SU-DHL-6 (cell line): ENCODE measurements around the gene PDE1C.

ENCODE experiments used
- H2AFZ ChIP-seq: fragments of 200-600 bp; sonication (generic); 2 replicates; pipeline ENCODE4 v1.6.1; 2014; ENCODE audit warnings: low read depth, mild to moderate bottlenecking, moderate library complexity, mixed read lengths, antibody characterized with exemption, low read length; ENCODE audit not compliant: severe bottlenecking
- H3F3A ChIP-seq: fragments of 200-600 bp; shearing (Covaris generic); 2 replicates; pipeline ENCODE4 v1.6.0; 2016; ENCODE audit warnings: antibody characterized with exemption, mild to moderate bottlenecking; ENCODE audit not compliant: insufficient read depth
- H3K27ac ChIP-seq: fragments of 200-600 bp; sonication (generic); 2 replicates; pipeline ENCODE4 v1.5.1; 2016; ENCODE audit warnings: low read depth, mild to moderate bottlenecking, low read length, moderate library complexity, mixed read lengths
- H3K27me3 ChIP-seq: fragments of 200-600 bp; sonication (generic), shearing (Covaris generic); 2 replicates; pipeline ENCODE4 v1.6.0; 2014; ENCODE audit warnings: mild to moderate bottlenecking, low read length
- H3K36me3 ChIP-seq: fragments of 200-600 bp; sonication (generic); 2 replicates; pipeline ENCODE4 v1.6.1; 2014; ENCODE audit warnings: mild to moderate bottlenecking, low read length, mixed read lengths
- H3K4me2 ChIP-seq: fragments of 300-600, 200-600 bp; shearing (Covaris generic), sonication (generic); 2 replicates; pipeline ENCODE4 v1.6.0; 2014; ENCODE audit warnings: low read length, low read depth, mild to moderate bottlenecking; ENCODE audit not compliant: poor library complexity, severe bottlenecking
- H3K4me3 ChIP-seq: fragments of 200-600 bp; sonication (generic); 2 replicates; pipeline ENCODE4 v1.5.1; 2014; ENCODE audit warnings: antibody characterized with exemption, low read length, mild to moderate bottlenecking, mixed read lengths; ENCODE audit not compliant: insufficient read depth, poor library complexity, severe bottlenecking
- H3K79me2 ChIP-seq: fragments of 200-600 bp; sonication (generic); 2 replicates; pipeline ENCODE4 v1.6.1; 2014; ENCODE audit warnings: mild to moderate bottlenecking, low read length, moderate library complexity; ENCODE audit not compliant: insufficient read depth
- H3K9ac ChIP-seq: fragments of 200-600 bp; sonication (generic); 2 replicates; pipeline ENCODE4 v1.7.0; 2014; ENCODE audit warnings: mild to moderate bottlenecking, low read length
- H3K9me2 ChIP-seq: fragments of 200-600 bp; sonication (generic); replicated peaks from 2 replicates; pipeline ENCODE4 v1.6.1; 2014; ENCODE audit warnings: low read length; ENCODE audit not compliant: insufficient read depth
- H3K9me3 ChIP-seq: fragments of 200-600 bp; sonication (generic); 2 replicates; pipeline ENCODE4 v1.6.1; 2014; ENCODE audit warnings: low read length, mixed read lengths; ENCODE audit not compliant: insufficient read depth
- H4K20me1 ChIP-seq: fragments of 200-600 bp; sonication (generic); 2 replicates; pipeline ENCODE4 v1.6.1; 2014; ENCODE audit warnings: low read depth, mild to moderate bottlenecking, antibody characterized with exemption, low read length, moderate library complexity, mixed read lengths
- EZH2phosphoT487 ChIP-seq: fragments of 200-600 bp; sonication (generic), shearing (Covaris generic); conservative IDR thresholded peaks from 2 replicates; pipeline ENCODE4 v1.6.1; 2018; ENCODE audit warnings: mild to moderate bottlenecking, antibody characterized with exemption, low read length, moderate library complexity, mixed read lengths
- TF ChIP-seq, protein P1 (sequence below): fragments of 200-600 bp; sonication (generic); IDR thresholded peaks from one replicate; pipeline ENCODE4 v1.5.1; 2017; ENCODE audit warnings: antibody characterized with exemption, mild to moderate bottlenecking, low read length, moderate library complexity; ENCODE audit not compliant: insufficient read depth, poor library complexity, severe bottlenecking

PDE1C gene

DNA sequence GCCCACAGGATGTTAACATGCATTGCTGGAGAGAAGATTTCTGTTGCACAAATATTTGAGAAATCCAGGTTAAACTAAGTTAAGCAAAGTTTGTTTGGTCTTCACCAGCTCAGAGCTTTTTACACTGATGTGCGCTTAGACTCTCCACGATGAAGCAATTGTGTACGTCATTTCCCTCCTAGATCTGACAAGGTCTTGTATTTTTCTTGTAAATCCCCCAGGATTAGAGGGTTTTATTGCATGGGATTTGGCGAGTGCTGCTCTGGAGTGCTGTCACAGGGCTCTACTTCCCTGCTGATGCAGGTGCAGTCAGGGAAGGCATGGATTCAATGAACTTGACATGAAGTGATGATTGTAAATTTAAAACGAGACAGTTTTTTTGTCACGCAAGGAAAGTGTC is 173.3 kb downstream of the PDE1C start:
- Histone ChIP-seq H3K9ac (no peak overlapping the region), H4K20me1 (no peaks in the 10 kb centered on the region), H2AFZ (no peak overlapping the region), H3K27ac (no peak overlapping the region), H3K36me3 (no peaks in the 10 kb centered on the region; the same call in 1 of the 2 replicates), H3K9me3 (no peaks in the 10 kb centered on the region), H3K4me3 (no peak overlapping the region), H3K9me2 (no peaks in the 10 kb centered on the region), H3K79me2 (no peaks in the 10 kb centered on the region), H3F3A (no peaks in the 10 kb centered on the region), H3K4me2 (no peak overlapping the region), H3K27me3 (no peaks in the 10 kb centered on the region)
- TF ChIP-seq EZH2phosphoT487: no peak

DNA sequence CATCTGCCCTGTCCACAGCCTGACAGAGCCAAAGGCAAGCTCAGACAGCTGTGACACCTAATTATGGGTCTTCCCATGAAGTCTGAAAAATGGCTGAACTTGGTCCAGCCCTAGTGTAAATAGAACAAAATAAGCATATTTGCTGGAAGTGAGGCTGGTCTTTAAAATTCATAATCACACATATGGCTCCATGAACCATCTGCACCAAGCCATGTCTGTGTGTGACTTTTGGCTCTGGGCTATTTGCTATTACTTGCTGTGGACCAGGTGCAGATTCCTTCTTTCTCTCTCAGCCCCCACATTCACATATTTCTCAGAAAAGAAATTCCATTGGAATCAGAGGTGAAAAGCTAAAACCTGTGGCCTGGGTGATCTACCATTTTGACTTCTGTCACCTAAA is 175.9 kb downstream of the PDE1C start:
- no peak overlapping the region for H2AFZ ChIP-seq
- no peak overlapping the region for H3K27ac ChIP-seq

DNA sequence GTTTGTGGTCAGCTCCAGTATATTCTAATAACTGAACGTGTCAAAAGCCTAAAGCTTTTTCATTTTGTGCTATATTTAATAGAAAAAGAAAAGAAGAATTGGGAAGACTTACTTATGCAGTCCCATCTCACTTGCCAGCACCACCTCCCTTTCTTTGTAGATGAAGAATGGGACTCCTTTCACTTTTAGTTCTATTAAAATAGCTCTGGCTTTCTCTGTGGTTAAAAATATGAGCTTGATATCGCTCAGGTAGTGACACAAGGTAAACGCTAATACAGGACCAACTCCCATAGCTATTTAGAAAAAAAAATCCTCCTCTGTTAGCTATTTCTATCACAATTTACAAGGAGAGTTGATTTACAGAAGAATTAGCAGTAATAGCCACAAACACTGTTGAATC is 176.8 kb downstream of the PDE1C start:
- no peak overlapping the region for H3K4me2 ChIP-seq
- H3K9ac ChIP-seq: no peak overlapping the region
- no peak overlapping the region for H2AFZ ChIP-seq
- H3K79me2 ChIP-seq: no peaks in the 10 kb centered on the region
- H3K9me3 ChIP-seq: no peaks in the 10 kb centered on the region
- no peak overlapping the region for H3K27ac ChIP-seq
- TF ChIP-seq, protein P1, sequence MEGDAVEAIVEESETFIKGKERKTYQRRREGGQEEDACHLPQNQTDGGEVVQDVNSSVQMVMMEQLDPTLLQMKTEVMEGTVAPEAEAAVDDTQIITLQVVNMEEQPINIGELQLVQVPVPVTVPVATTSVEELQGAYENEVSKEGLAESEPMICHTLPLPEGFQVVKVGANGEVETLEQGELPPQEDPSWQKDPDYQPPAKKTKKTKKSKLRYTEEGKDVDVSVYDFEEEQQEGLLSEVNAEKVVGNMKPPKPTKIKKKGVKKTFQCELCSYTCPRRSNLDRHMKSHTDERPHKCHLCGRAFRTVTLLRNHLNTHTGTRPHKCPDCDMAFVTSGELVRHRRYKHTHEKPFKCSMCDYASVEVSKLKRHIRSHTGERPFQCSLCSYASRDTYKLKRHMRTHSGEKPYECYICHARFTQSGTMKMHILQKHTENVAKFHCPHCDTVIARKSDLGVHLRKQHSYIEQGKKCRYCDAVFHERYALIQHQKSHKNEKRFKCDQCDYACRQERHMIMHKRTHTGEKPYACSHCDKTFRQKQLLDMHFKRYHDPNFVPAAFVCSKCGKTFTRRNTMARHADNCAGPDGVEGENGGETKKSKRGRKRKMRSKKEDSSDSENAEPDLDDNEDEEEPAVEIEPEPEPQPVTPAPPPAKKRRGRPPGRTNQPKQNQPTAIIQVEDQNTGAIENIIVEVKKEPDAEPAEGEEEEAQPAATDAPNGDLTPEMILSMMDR: no peak
- no peak for TF ChIP-seq EZH2phosphoT487
- no peaks in the 10 kb centered on the region for H4K20me1 ChIP-seq
- no peaks in the 10 kb centered on the region for H3K36me3 ChIP-seq
- H3K9me2 ChIP-seq: no peaks in the 10 kb centered on the region
- H3K27me3 ChIP-seq: no peaks in the 10 kb centered on the region
- H3F3A ChIP-seq: no peaks in the 10 kb centered on the region
- no peak overlapping the region for H3K4me3 ChIP-seq

More for the DNA sequence above, 175.9 kb downstream of the PDE1C start:
- H3K36me3 ChIP-seq: no peaks in the 10 kb centered on the region
- no peaks in the 10 kb centered on the region for H4K20me1 ChIP-seq
- no peak for TF ChIP-seq EZH2phosphoT487
- TF ChIP-seq, protein P1: no peak
- H3K79me2 ChIP-seq: no peaks in the 10 kb centered on the region
- H3K9me3 ChIP-seq: no peaks in the 10 kb centered on the region
- no peaks in the 10 kb centered on the region for H3K27me3 ChIP-seq
- no peaks in the 10 kb centered on the region for H3K9me2 ChIP-seq
- H3K4me3 ChIP-seq: no peak overlapping the region
- no peak overlapping the region for H3K4me2 ChIP-seq
- no peaks in the 10 kb centered on the region for H3F3A ChIP-seq
- no peak overlapping the region for H3K9ac ChIP-seq

DNA sequence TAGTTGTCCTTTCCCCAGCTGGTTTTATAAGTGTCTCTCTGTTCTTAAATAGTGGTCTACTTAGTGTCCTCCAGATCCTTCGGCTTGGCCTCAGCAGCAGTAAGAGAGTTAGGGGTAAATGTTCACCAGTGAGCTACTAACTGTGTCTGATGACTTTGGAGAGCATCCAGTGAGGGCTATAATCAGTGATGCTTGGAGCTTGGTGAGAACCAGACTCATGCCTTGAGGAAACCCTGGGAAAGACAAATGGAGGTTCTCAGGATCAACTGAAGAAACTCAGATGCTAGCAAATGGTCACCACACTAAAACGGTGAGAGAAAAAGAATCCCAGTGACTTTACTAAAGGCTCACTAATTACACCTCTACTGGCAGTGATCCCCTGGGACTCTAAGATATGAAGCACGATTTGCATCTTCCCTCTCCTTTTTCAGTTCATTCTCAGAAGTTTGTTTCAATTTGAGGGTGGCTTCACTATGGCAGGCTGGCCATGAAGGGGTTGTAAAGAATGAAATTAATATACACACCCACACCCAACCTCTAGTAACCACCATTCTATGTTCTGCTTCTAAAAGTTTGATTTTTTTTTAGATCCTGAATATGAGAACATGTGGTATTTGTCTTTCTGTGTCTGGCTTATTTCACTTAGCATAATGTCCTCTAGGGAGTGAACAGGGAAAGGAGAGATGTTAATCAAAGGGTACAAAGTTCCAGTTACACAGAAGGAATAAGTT is 177.9 kb downstream of the PDE1C start:
- Histone ChIP-seq H4K20me1 (no peaks in the 10 kb centered on the region), H3K79me2 (no peaks in the 10 kb centered on the region), H3K9me2 (no peaks in the 10 kb centered on the region), H3K4me3 (no peak overlapping the region), H2AFZ (no peak overlapping the region), H3K27me3 (no peaks in the 10 kb centered on the region), H3F3A (no peaks in the 10 kb centered on the region), H3K36me3 (no peaks in the 10 kb centered on the region), H3K9me3 (no peaks in the 10 kb centered on the region), H3K27ac (no peak overlapping the region), H3K4me2 (no peak overlapping the region), H3K9ac (no peak overlapping the region)
- TF ChIP-seq EZH2phosphoT487: no peak
- TF ChIP-seq, protein P1: no peak
